Esophagus (tissue), 2 donors: ENCODE data around the gene NCOA4. TPM values are rescaled to one million over a fixed set of nuclear protein-coding genes. Genes with fewer than 3 reads are reported as not detected.
A peak's percentile ranks its signal among the peaks of the same experiment; 100 is the strongest.
"Not testable (repeated sequence)": the region's sequence is repeated elsewhere in the genome, so short reads cannot be mapped to it uniquely, and the experiment has no call there.

Source experiments
- H3K27ac ChIP-seq, 2 donors: one replicate each; pipeline ENCODE4 v1.5.1; 2013; ENCODE audit warnings: low read depth in 2 of 2, mild to moderate bottlenecking in 2 of 2, inconsistent platforms in 1 of 2, low read length in 1 of 2, moderate library complexity in 1 of 2
- H3K27me3 ChIP-seq, 2 donors: one replicate each; pipeline ENCODE4 v1.6.1; 2013; ENCODE audit warnings: low read length in 2 of 2, control low read depth in 1 of 2, mild to moderate bottlenecking in 1 of 2; ENCODE audit not compliant: insufficient read depth in 2 of 2, control insufficient read depth in 1 of 2
- H3K36me3 ChIP-seq, 2 donors: one replicate each; pipeline ENCODE4 v1.6.1; 2013; ENCODE audit warnings: low read length in 1 of 2; ENCODE audit not compliant: control insufficient read depth in 2 of 2, insufficient read depth in 2 of 2
- H3K4me1 ChIP-seq, 2 donors: one replicate each; pipeline ENCODE4 v1.6.1; 2013; ENCODE audit warnings: low read length in 1 of 2; ENCODE audit not compliant: control insufficient read depth in 2 of 2, insufficient read depth in 2 of 2
- H3K4me3 ChIP-seq, 2 donors: one replicate each; pipeline ENCODE4 v1.5.1; 2013; ENCODE audit warnings: low read length in 2 of 2, mild to moderate bottlenecking in 2 of 2, low read depth in 1 of 2, moderate library complexity in 1 of 2
- H3K9me3 ChIP-seq, 2 donors: one replicate each; pipeline ENCODE4 v1.6.1; 2013; ENCODE audit warnings: mild to moderate bottlenecking in 2 of 2, low read depth in 1 of 2, low read length in 1 of 2, moderate library complexity in 1 of 2; ENCODE audit not compliant: control insufficient read depth in 2 of 2, insufficient read depth in 1 of 2
- WGBS, 2 donors: extraction: QIAGEN DNeasy Blood & Tissue Kit; methylation state at CpG; one replicate each; pipeline ENCODE4 v1.1.7; 2013; 5-methylcytosine and 5-hydroxymethylcytosine counted together
- polyA plus RNA-seq, 2 donors: library from polyadenylated mRNA; stranded (reverse); fragments of 200-250 nt; gene quantifications; one replicate each; pipeline ENCODE4 v1.2.3, GENCODE V29; 2013
- donor health status: healthy with polysubstance abuse.
- donor health status: Bipolar disorder and iron deficiency.

The NCOA4 gene
- polyA plus RNA-seq, 2 donors: 34.7 to 64.7 TPM

DNA sequence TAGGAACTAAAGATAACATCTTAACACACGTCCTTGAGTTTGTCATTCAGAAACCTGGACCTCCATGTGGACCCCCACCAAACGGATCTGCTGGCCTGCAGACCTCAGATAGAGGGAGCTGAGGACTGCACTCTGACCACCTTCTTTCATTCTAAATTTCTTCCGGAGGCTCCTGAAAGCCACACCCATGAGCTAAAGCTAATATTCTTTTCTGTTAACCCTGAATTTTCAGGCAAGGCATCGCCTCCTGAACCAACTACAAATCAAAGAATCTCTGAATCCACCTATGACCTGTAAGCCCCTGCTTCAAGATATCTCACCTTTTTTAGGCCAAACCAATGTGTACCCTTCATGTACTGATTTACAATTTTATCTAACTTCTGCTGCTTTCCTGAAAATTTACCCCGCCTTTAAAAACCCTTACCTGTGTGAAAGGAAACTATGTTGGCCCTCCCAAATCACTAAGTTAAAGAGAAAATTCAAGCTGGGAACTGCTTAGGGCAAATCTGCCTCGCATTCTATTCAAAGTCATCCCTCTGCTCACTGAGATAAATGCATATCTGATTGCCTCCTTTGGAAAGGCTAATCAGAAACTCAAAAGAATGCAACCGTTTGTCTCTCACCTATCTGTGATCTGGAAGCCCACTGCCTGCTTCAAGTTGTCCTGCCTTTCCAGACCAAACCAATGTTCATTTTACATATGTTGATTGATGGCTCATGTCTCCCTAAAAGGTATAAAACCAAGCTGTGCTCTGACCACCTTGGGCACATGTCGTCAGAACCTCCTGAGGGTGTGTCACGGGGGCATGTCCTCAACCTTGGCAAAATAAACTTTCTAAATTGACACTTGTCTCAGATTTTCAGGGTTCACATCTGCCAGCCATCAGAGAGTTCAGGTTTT, 23.4 kb upstream of the NCOA4 start:
- peaks cover 0 to 8% of the 10 kb centered on the region in 2 donors for H3K4me1 ChIP-seq
- no peaks in the 10 kb centered on the region for H3K9me3 ChIP-seq
- no peak overlapping the region for H3K27ac ChIP-seq
- H3K4me3 ChIP-seq: no peak overlapping the region
- H3K36me3 ChIP-seq: no peaks in the 10 kb centered on the region
- WGBS, 2 donors: 54 to 56% methylated on average over 9 of the region's 9 CpGs
- H3K27me3 ChIP-seq: no peaks in the 10 kb centered on the region

DNA sequence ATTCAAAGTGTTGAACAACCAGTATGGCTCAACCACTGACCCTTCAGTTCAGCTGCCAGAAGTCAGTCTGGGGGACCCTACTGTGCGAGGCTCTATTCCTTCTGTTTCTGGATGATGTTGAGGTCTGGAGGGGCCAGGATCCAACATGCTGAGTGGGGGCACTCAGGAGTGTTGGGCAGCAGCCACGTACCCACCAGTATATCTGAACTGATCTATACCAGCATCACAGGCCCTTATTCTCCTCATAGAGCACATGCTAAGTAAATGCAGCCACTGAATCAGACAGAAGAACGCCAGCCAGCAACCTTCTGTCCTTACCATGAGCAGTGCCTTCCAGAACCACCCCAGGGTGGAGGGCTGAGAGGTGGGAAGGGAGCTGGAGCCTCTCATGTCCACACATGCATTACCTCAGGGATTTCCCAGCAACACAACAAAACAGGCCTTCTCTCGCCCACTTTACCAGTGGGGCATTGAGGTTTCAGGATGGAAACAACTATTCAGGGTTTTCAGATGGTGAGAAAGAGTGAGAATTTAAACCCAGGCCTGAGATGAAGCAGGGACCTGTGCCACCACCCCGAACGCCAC, 22.5 kb upstream of the NCOA4 start:
- Histone ChIP-seq H3K27me3 (no peaks in the 10 kb centered on the region), H3K9me3 (no peaks in the 10 kb centered on the region), H3K4me3 (no peak overlapping the region), H3K27ac (peak overlapping the region in 1 of 2 donors; percentile 30), H3K4me1 (peaks cover 0 to 8% of the 10 kb centered on the region in 2 donors), H3K36me3 (no peaks in the 10 kb centered on the region)
- 59 to 67% methylated on average over 6 of the region's 6 CpGs for whole genome bisulfite sequencing, 2 donors

DNA sequence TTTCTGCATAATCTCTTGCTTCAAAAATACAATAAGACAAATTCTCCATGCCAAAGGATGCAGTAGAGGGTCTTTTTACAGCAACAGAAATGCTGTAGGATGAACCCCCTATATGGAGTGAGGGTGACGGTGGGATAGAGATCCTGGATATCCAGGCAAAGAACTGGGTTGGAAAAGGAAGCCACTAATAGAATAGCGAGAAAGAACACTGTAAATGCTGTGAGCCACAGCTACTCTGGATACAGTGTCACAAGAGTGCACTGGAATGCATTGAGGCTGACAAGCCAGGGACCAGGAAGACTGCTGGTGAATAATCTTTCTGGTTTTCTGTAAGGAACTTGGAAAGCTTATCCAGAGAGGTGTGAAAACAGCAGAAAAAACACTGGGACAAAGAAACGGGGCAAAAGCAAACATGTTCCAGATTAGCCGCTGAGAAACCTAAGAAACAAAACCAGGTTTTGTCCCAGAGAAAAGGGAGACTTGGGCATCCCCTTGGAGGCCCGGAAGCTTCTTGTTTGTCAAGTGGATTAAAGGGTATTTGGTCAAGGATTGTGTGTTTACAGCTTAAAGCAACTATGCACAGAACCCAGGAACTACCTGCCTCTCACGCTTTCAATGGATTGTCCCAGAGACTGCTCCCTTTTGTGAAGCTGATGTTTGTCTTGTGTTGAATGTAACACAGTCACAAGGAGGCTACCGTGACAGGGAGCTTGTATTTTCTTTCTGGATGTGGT, 21.8 kb upstream of the NCOA4 start:
- H3K27ac ChIP-seq: peak overlapping the region in 1 of 2 donors; percentile 30
- no peaks in the 10 kb centered on the region for H3K36me3 ChIP-seq
- peaks cover 0 to 8% of the 10 kb centered on the region in 2 donors for H3K4me1 ChIP-seq
- no peak overlapping the region for H3K4me3 ChIP-seq
- H3K27me3 ChIP-seq: no peaks in the 10 kb centered on the region
- 43 to 45% methylated on average over 7 of the region's 7 CpGs for WGBS, 2 donors
- no peaks in the 10 kb centered on the region for H3K9me3 ChIP-seq

DNA sequence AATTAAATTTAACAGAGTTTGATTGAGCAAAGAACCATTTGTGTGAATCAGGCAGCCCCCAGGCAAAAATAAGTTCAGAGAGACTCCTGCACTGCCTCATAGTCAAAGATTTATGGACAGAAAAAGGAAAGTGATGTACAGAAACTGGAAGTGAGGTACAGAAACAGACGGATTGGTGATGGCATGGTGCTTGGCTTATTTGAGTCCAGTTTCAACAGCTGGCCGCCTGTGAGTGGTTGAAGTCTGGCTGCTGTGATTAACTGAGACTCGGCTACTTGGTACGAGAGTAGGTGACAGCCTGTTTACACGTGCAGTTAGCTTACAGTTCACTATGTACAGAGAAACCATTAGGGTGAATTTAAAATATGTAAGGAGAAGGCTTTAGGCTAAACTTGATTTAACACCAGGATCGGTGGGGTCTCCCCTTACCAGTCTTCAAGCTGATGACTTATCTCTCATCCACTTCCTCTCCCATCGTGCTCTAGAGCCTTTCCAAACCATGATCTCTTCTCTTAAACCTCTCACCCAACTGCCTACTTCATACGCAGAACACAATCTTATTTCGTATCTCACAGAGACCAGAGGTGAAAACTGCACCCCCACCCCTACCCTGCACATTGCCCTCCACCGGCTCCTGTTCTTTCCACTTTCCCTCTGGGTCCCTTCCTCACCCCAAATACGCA, 20.7 kb upstream of the NCOA4 start:
- Histone ChIP-seq H3K27me3 (no peaks in the 10 kb centered on the region), H3K4me1 (peaks cover 0 to 8% of the 10 kb centered on the region in 2 donors), H3K9me3 (no peaks in the 10 kb centered on the region), H3K27ac (no peak overlapping the region), H3K36me3 (no peaks in the 10 kb centered on the region), H3K4me3 (no peak overlapping the region)
- WGBS, 2 donors: 57 to 64% methylated on average over 11 of the region's 11 CpGs

DNA sequence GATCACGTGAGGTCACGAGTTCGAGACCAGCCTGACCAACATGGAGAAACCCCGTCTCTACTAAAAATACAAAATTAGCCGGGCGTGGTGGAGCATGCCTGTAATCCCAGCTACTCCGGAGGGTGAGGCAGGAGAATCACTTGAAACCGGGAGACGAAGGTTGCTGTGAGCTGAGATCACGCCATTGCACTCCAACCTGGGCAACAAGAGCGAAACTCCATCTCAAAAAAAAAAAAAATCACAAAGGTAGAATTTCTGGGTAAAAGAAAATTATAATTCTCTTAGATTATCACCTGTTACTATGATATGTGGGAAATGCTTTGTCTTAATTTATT, 19.0 kb upstream of the NCOA4 start:
- H3K36me3 ChIP-seq, H3K27me3 ChIP-seq, H3K4me1 ChIP-seq, H3K27ac ChIP-seq, H3K4me3 ChIP-seq, H3K9me3 ChIP-seq: not testable (repeated sequence)
- WGBS, 2 donors: 93 to 96% methylated on average over 11 of the region's 11 CpGs

DNA sequence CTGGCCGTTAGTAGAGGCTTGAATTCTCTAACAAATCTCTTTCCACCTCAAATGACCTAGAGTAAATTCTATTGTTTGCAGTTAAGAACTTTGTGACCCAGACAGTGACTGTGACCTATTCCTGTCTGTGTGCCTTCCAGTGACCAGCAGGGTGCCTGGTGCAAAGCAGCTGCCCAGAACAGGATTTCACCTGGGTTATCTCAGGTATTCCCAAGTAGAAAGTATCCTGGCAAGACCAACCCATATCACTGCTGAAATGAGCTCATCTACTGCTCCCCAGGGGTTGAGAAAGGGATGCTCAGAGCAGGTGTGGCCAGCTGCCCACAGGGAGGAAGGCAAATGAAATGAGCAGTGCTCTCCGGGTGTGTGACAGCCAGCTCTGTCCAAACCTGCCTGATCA, 17.7 kb upstream of the NCOA4 start:
- Histone ChIP-seq H3K27ac (no peak overlapping the region), H3K4me1 (peaks cover 0 to 7% of the 10 kb centered on the region in 2 donors), H3K27me3 (no peaks in the 10 kb centered on the region), H3K4me3 (no peak overlapping the region), H3K9me3 (no peaks in the 10 kb centered on the region), H3K36me3 (no peaks in the 10 kb centered on the region)
- WGBS, 2 donors: 38 to 39% methylated on average over 2 of the region's 2 CpGs

DNA sequence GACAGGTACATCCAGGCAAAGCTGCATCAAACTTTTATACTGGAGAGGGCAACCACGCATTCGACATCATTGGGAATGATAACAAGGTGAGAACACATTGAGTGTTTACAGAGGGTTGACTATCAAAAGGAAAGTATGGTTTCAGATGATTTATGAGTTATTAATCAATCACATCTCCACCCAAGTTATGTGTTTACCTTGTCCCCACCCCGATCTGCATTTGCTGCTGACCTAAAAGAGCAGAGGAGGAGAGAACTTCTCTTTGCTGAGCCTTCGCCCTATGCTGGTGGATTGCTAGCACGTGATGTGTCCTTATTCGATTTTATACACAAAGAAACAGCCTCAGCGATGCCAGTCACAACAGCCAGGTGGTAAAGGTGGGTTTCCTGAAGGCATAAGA, 15.8 kb upstream of the NCOA4 start, which contains the start of gene MSMB:
MSMB (minus strand) TSS at position 9 of the 400 bp plus-strand sequence. CDS start 32 bp downstream, outside the sequence.
- Histone ChIP-seq H3K4me3 (no peak within 1 kb of the TSS), H3K9me3 (no peaks in the 10 kb centered on the region), H3K27me3 (no peaks in the 10 kb centered on the region), H3K27ac (no peak within 1 kb of the TSS), H3K36me3 (no peaks in the 10 kb centered on the region), H3K4me1 (no peaks in the 10 kb centered on the region)
- WGBS, 2 donors: 72 to 81% methylated on average over 7 of the region's 7 CpGs

DNA sequence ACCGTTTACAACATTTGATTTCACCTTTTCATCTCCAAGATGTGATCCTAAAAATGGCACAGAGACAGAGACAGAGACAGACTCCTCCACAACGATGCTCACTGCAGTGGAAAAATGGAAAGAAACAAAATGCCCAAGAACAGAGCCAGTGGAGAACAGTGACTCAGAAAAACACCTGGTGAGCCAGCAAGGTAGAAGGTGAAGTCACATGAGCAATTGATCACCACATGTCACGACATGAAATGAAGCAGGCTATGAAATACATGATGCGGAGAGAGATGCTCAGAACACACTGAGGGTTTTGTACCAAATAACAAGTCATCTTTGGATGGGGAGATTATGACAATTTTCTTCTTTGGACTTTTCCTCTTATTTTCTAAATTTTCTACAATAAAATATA, 12.1 kb upstream of the NCOA4 start:
- Histone ChIP-seq H3K9me3 (no peaks in the 10 kb centered on the region), H3K27ac (no peak overlapping the region), H3K4me1 (peaks cover 0 to 3% of the 10 kb centered on the region in 2 donors), H3K36me3 (no peaks in the 10 kb centered on the region), H3K27me3 (no peaks in the 10 kb centered on the region), H3K4me3 (no peak overlapping the region)
- WGBS, 2 donors: 44 to 48% methylated on average over 4 of the region's 4 CpGs

DNA sequence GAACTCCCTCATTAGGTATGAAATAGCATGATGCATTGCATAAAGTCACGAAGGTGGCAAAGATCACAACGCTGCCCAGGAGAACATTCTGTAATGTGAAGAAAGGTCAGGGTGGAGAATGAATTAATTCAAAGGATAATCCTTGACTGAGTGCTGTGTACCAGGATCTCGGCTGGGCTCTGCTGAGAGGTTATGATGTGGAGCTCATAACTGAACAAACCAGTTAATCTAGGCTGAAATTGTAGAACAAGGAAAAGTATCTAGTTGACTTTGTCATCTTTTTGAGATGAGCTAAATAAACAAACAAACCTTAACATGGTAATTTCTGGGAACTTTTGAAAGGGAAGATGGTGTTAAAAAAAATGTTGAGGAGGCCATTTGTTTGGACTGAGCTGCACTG, 9.6 kb upstream of the NCOA4 start:
- peak overlapping the region; percentile 45 to 70 for H3K27ac ChIP-seq
- no peaks in the 10 kb centered on the region for H3K36me3 ChIP-seq
- H3K27me3 ChIP-seq: no peaks in the 10 kb centered on the region
- H3K4me3 ChIP-seq: no peak overlapping the region
- H3K9me3 ChIP-seq: no peaks in the 10 kb centered on the region
- peaks cover 0 to 3% of the 10 kb centered on the region in 2 donors for H3K4me1 ChIP-seq
- 50 to 60% methylated on average over 3 of the region's 3 CpGs for WGBS, 2 donors
